GM12878 (cell line): ENCODE results near the gene PPP1CC. TPM values are rescaled to one million over a fixed set of nuclear protein-coding genes. Genes with fewer than 3 reads are reported as not detected.

ENCODE experiments used
- ATF7 ChIP-seq: fragments of 450-650 bp; IDR thresholded peaks from 2 replicates; pipeline ENCODE4 v1.6.1; 2016; ENCODE audit warnings: low read depth, mild to moderate bottlenecking
- CBX3 ChIP-seq: fragments of 200-600 bp; sonication (generic); IDR thresholded peaks from 2 replicates; pipeline ENCODE4 v1.6.1; 2016; ENCODE audit warnings: low read depth, borderline replicate concordance
- MTA2 ChIP-seq: fragments of 450-650 bp; IDR thresholded peaks from 2 replicates; pipeline ENCODE4 v1.6.1; 2016; ENCODE audit warnings: low read depth, mild to moderate bottlenecking, moderate library complexity
- POLR2A ChIP-seq: IDR thresholded peaks from 2 replicates; pipeline ENCODE4 v1.6.1; 2011; ENCODE audit warnings: low read depth, mild to moderate bottlenecking, low read length
- YY1 ChIP-seq: IDR thresholded peaks from 2 replicates; pipeline ENCODE4 v1.6.1; 2011; ENCODE audit warnings: low read depth, mild to moderate bottlenecking, low read length
- ZNF207 ChIP-seq: fragments of 450-650 bp; IDR thresholded peaks from 2 replicates; pipeline ENCODE4 v1.6.1; 2014; ENCODE audit warnings: antibody characterized with exemption, mild to moderate bottlenecking, borderline replicate concordance
- polyA plus RNA-seq, 11 experiments: library from polyadenylated mRNA; depleted of rRNA in 4 of 11; unstranded in 6 of 11; stranded (reverse) in 5 of 11; fragments of >200 nt; fragmentation: Nextera tagmentation in 4 of 11; fragmentation: Illumina TruSeq in 1 of 11; extraction: Ambion mirVana in 4 of 11; extraction: Trizol in 1 of 11; gene quantifications; 1 replicate in 1 of 11; 2 replicates in 10 of 11; pipeline versions ENCODE4 v1.2.1 to v1.2.3, GENCODE V29; 2011 to 2016; ENCODE audit warnings: inconsistent platforms in 2 of 11, missing spikeins in 2 of 11, low read depth in 1 of 11
- total RNA-seq, 4 experiments: library from RNA; depleted of rRNA in 3 of 4; stranded (reverse); fragments of >200 nt in 3 of 4; fragmentation: Illumina TruSeq in 1 of 4; extraction: Trizol in 1 of 4; gene quantifications; 2 replicates each; pipeline versions ENCODE4 v1.2.1 to v1.2.3, GENCODE V29; 2013 to 2021
- TF ChIP-seq, protein P1 (sequence below), 3 experiments: IDR thresholded peaks in 2 of 3; conservative IDR thresholded peaks in 1 of 3; 2 replicates each; pipeline ENCODE4 v1.5.1; 2011; ENCODE audit warnings: low read depth in 3 of 3, low read length in 3 of 3, mild to moderate bottlenecking in 3 of 3, control low read depth in 2 of 3, moderate library complexity in 2 of 3, inconsistent platforms in 1 of 3, mixed read lengths in 1 of 3; ENCODE audit not compliant: control insufficient read depth in 2 of 3, insufficient read depth in 1 of 3; ENCODE audit errors: extremely low read depth in 1 of 3
- TF ChIP-seq, protein P2 (sequence below): IDR thresholded peaks from 2 replicates; pipeline ENCODE4 v1.6.1; 2011; ENCODE audit warnings: borderline replicate concordance, low read depth, mild to moderate bottlenecking, moderate library complexity, low read length; ENCODE audit not compliant: insufficient read depth, poor library complexity, severe bottlenecking
- TF ChIP-seq, protein P3 (sequence below): fragments of 450-650 bp; IDR thresholded peaks from 2 replicates; pipeline ENCODE4 v1.6.1; 2016; ENCODE audit warnings: mild to moderate bottlenecking
- TF ChIP-seq, protein P4 (sequence below): IDR thresholded peaks from 2 replicates; pipeline ENCODE4 v1.6.1; 2012; ENCODE audit warnings: low read depth, low read length, improper control_type of control experiment
- TF ChIP-seq, protein P5 (sequence below): fragments of 450-650 bp; formaldehyde crosslinking; IDR thresholded peaks from 2 replicates; pipeline ENCODE4 v1.5.0; 2022; ENCODE audit warnings: mild to moderate bottlenecking, missing genetic modification characterization
- TF ChIP-seq, protein P6 (sequence below): fragments of 450-650 bp; IDR thresholded peaks from 2 replicates; pipeline ENCODE4 v1.6.1; 2018; ENCODE audit warnings: borderline replicate concordance, mild to moderate bottlenecking; ENCODE audit not compliant: partially characterized antibody

The PPP1CC gene
- total and polyA plus RNA-seq, 10 of the 15 experiments (the other 5 are each of a cell fraction or from before 2014, with no cell fraction given): 64.4 to 279 (median 157) TPM

DNA sequence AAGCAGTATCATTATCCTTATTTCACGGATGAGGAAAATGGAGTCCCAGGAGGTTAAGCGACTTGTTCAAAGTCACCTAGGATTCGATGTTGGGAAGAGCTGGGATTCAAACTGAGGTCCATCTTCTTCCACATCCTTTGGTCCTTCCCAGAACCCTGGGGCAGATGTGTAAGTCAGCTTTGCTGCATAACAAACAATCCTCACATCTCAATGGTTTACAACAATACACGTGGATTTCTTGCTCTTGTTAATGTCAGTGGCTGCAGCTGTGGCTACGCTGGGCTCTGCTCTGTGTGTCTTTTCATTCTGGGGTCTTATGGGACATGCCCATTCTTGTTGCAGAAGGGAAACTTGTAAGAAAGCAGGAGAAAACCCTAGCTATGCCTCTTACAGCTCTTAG is 26.3 kb upstream of the PPP1CC start (continued):
- TF ChIP-seq, protein P1, sequence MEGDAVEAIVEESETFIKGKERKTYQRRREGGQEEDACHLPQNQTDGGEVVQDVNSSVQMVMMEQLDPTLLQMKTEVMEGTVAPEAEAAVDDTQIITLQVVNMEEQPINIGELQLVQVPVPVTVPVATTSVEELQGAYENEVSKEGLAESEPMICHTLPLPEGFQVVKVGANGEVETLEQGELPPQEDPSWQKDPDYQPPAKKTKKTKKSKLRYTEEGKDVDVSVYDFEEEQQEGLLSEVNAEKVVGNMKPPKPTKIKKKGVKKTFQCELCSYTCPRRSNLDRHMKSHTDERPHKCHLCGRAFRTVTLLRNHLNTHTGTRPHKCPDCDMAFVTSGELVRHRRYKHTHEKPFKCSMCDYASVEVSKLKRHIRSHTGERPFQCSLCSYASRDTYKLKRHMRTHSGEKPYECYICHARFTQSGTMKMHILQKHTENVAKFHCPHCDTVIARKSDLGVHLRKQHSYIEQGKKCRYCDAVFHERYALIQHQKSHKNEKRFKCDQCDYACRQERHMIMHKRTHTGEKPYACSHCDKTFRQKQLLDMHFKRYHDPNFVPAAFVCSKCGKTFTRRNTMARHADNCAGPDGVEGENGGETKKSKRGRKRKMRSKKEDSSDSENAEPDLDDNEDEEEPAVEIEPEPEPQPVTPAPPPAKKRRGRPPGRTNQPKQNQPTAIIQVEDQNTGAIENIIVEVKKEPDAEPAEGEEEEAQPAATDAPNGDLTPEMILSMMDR (IDR thresholded peaks at IDR 0.05 in 2 of 3, conservative IDR thresholded peaks at IDR 0.05 in 1 of 3; ENCODE audit: control insufficient read depth in 2 of 3, extremely low read depth in 1 of 3, insufficient read depth in 1 of 3, low read depth in 3 of 3, low read length in 3 of 3): no peak
- TF ChIP-seq POLR2A (no peak), CBX3 (no peak), MTA2 (no peak), ZNF207 (no peak), YY1 (no peak), ATF7 (no peak)
- TF ChIP-seq, protein P2, sequence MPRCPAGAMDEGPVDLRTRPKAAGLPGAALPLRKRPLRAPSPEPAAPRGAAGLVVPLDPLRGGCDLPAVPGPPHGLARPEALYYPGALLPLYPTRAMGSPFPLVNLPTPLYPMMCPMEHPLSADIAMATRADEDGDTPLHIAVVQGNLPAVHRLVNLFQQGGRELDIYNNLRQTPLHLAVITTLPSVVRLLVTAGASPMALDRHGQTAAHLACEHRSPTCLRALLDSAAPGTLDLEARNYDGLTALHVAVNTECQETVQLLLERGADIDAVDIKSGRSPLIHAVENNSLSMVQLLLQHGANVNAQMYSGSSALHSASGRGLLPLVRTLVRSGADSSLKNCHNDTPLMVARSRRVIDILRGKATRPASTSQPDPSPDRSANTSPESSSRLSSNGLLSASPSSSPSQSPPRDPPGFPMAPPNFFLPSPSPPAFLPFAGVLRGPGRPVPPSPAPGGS: no peak
- TF ChIP-seq, protein P3, sequence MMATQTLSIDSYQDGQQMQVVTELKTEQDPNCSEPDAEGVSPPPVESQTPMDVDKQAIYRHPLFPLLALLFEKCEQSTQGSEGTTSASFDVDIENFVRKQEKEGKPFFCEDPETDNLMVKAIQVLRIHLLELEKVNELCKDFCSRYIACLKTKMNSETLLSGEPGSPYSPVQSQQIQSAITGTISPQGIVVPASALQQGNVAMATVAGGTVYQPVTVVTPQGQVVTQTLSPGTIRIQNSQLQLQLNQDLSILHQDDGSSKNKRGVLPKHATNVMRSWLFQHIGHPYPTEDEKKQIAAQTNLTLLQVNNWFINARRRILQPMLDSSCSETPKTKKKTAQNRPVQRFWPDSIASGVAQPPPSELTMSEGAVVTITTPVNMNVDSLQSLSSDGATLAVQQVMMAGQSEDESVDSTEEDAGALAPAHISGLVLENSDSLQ: no peak
- TF ChIP-seq, protein P4, sequence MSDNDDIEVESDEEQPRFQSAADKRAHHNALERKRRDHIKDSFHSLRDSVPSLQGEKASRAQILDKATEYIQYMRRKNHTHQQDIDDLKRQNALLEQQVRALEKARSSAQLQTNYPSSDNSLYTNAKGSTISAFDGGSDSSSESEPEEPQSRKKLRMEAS: no peak
- TF ChIP-seq, protein P5, sequence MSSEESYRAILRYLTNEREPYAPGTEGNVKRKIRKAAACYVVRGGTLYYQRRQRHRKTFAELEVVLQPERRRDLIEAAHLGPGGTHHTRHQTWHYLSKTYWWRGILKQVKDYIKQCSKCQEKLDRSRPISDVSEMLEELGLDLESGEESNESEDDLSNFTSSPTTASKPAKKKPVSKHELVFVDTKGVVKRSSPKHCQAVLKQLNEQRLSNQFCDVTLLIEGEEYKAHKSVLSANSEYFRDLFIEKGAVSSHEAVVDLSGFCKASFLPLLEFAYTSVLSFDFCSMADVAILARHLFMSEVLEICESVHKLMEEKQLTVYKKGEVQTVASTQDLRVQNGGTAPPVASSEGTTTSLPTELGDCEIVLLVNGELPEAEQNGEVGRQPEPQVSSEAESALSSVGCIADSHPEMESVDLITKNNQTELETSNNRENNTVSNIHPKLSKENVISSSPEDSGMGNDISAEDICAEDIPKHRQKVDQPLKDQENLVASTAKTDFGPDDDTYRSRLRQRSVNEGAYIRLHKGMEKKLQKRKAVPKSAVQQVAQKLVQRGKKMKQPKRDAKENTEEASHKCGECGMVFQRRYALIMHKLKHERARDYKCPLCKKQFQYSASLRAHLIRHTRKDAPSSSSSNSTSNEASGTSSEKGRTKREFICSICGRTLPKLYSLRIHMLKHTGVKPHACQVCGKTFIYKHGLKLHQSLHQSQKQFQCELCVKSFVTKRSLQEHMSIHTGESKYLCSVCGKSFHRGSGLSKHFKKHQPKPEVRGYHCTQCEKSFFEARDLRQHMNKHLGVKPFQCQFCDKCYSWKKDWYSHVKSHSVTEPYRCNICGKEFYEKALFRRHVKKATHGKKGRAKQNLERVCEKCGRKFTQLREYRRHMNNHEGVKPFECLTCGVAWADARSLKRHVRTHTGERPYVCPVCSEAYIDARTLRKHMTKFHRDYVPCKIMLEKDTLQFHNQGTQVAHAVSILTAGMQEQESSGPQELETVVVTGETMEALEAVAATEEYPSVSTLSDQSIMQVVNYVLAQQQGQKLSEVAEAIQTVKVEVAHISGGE: no peak
- TF ChIP-seq, protein P6, sequence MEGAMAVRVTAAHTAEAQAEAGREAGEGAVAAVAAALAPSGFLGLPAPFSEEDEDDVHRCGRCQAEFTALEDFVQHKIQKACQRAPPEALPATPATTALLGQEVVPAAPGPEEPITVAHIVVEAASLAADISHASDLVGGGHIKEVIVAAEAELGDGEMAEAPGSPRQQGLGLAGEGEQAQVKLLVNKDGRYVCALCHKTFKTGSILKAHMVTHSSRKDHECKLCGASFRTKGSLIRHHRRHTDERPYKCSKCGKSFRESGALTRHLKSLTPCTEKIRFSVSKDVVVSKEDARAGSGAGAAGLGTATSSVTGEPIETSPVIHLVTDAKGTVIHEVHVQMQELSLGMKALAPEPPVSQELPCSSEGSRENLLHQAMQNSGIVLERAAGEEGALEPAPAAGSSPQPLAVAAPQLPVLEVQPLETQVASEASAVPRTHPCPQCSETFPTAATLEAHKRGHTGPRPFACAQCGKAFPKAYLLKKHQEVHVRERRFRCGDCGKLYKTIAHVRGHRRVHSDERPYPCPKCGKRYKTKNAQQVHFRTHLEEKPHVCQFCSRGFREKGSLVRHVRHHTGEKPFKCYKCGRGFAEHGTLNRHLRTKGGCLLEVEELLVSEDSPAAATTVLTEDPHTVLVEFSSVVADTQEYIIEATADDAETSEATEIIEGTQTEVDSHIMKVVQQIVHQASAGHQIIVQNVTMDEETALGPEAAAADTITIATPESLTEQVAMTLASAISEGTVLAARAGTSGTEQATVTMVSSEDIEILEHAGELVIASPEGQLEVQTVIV: no peak
- TF ChIP-seq, all 136 proteins: peak for 0
